ENCODE measurements around the gene GSTCD.
A peak's percentile ranks its signal among the peaks of the same experiment; 100 is the strongest.

The GSTCD gene

GRCh38 chr4:105859233-105859632, 150.6 kb downstream of the GSTCD start:
- in situ Hi-C loops (cut with HindIII; ENCODE audit: low sequenced_read_pairs): no loop called here
- no peak overlapping the region for H3K4me3 ChIP-seq (ENCODE audit: low read depth, low read length)
- TF ChIP-seq CTCF (IDR thresholded peaks at IDR 0.05; ENCODE audit: low read depth, low read length): no peak
- peak; percentile 74 for DNase-seq (ENCODE audit: low read depth, low spot score)

GRCh38 chr4:105870963-105871362, 162.4 kb downstream of the GSTCD start:
- TF ChIP-seq CTCF (IDR thresholded peaks at IDR 0.05; ENCODE audit: low read depth, low read length): no peak
- DNase-seq (ENCODE audit: low read depth, low spot score): no peak
- H3K4me3 ChIP-seq (ENCODE audit: low read depth, low read length): no peak overlapping the region
- in situ Hi-C loops (cut with HindIII; ENCODE audit: low sequenced_read_pairs): no loop called here

GRCh38 chr4:105871997-105872396, 163.4 kb downstream of the GSTCD start:
- no peak for TF ChIP-seq CTCF (IDR thresholded peaks at IDR 0.05; ENCODE audit: low read depth, low read length)
- in situ Hi-C loops (cut with HindIII; ENCODE audit: low sequenced_read_pairs): no loop called here
- no peak for DNase-seq (ENCODE audit: low read depth, low spot score)
- no peak overlapping the region for H3K4me3 ChIP-seq (ENCODE audit: low read depth, low read length)

- in situ Hi-C loops (cut with HindIII; ENCODE audit: low sequenced_read_pairs): no loop called here
- no peak overlapping the region for H3K4me3 ChIP-seq (ENCODE audit: low read depth, low read length)
- no peak for DNase-seq (ENCODE audit: low read depth, low spot score)
- TF ChIP-seq CTCF (IDR thresholded peaks at IDR 0.05; ENCODE audit: low read depth, low read length): no peak
Observed at GRCh38 chr4:105875233-105875632, 166.6 kb downstream of the GSTCD start.

- TF ChIP-seq CTCF (IDR thresholded peaks at IDR 0.05; ENCODE audit: low read depth, low read length): no peak
- in situ Hi-C loops (cut with HindIII; ENCODE audit: low sequenced_read_pairs): no loop called here
- DNase-seq (ENCODE audit: low read depth, low spot score): no peak
- H3K4me3 ChIP-seq (ENCODE audit: low read depth, low read length): no peak overlapping the region
Observed at GRCh38 chr4:105878668-105879067, 170.1 kb downstream of the GSTCD start.

GRCh38 chr4:105887508-105887907, 178.9 kb downstream of the GSTCD start:
- no peak overlapping the region for H3K4me3 ChIP-seq (ENCODE audit: low read depth, low read length)
- DNase-seq (ENCODE audit: low read depth, low spot score): no peak
- in situ Hi-C loops (cut with HindIII; ENCODE audit: low sequenced_read_pairs): no loop called here
- TF ChIP-seq CTCF (IDR thresholded peaks at IDR 0.05; ENCODE audit: low read depth, low read length): no peak

Measured in astrocyte of the spinal cord (primary cell).